HG02642 (cell line): Measurements from ENCODE around the gene GMCL1.
"Not testable (repeated sequence)": the region's sequence is repeated elsewhere in the genome, so short reads cannot be mapped to it uniquely, and the experiment has no call there.

Source experiments
- ATAC-seq: cut with Tn5 transposase; IDR thresholded peaks from one replicate; pipeline ENCODE4 v1.9.1; 2021; ENCODE audit warnings: mild to moderate bottlenecking; ENCODE audit not compliant: unreplicated experiment, poor library complexity

Gene GMCL1

GRCh38 chr2:69804416-69804815 lies 25.0 kb upstream of the GMCL1 start:
- no peak for ATAC-seq

DNA sequence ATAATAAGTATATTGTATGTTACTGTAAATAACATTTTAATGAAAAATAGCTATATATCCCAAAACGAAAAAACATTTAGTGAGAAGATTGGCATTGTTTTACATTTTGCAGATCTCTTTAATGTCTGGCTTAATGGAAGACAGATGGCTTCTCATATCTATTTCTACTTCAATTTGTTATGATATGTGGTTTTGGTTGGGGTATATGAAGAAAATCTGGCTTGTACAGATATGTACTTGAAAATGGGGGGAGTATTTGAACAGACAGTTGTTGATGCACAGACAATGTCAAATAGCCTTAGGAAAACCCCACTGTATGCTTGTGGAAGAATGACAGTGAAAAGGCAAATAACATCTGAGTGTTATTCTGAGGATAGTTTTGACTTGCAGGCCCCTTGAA lies 23.6 kb upstream of the GMCL1 start:
- no peak for ATAC-seq

GRCh38 chr2:69807821-69808540 lies 21.5 kb upstream of the GMCL1 start:
- no peak for ATAC-seq

- no peak for ATAC-seq
Observed at GRCh38 chr2:69810550-69810949, 18.9 kb upstream of the GMCL1 start.

DNA sequence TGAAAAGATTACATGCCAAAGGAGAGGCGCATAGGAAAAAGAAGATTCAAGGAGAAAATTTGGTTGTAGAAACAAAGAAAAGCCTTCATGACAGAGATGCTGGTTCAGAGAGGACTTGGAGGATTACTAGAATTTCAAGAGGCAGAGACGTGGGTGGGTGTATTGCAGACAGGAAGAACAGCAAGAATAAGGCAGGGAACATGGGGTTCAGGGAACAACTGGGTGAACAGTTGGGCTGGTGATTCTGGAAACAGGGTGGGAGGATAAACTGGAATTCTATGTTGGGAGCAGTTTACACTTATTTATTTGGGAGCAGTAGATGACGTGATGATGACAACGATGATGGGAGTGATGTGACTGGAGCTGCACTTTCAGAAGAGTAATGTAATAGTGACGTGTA lies 18.4 kb upstream of the GMCL1 start:
- ATAC-seq = no peak

DNA sequence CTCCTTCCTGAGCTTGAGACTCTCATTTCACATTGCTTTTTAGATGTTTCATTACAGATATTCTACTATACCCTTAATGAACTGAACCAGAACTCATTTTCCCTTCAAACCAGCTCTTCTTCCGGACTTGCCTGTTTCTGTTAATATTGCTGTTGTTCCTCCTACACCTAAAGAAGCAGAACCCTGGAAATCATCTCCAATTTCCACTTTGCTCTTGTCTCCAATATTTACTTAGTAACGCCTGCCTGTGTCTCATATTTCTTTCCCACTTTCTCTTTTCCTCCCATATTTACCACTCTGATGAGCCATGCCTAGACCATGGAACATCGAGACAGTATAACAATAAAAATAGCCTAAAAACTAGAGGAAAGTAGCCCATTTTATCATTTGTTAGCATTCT lies 17.9 kb upstream of the GMCL1 start:
- ATAC-seq = no peak

DNA sequence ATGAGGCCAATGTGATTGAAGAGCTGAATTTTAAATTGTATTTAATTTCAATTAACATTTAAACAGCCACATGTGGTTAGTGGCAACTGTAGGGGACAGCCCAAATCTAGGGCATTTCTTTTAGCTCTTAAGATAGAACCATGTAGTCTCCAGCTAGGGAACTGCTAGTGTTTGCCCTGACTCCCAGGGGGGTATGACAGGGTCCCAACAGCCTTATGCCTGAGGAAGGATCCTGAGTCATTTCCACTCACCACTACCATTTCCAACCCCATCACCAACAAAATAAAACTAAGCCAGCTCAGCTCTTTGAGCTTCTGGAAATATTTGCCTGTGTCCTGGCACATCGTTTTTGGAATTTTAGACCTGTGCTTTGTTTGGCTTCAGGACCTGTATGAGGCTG lies 13.7 kb upstream of the GMCL1 start:
- no peak for ATAC-seq

DNA sequence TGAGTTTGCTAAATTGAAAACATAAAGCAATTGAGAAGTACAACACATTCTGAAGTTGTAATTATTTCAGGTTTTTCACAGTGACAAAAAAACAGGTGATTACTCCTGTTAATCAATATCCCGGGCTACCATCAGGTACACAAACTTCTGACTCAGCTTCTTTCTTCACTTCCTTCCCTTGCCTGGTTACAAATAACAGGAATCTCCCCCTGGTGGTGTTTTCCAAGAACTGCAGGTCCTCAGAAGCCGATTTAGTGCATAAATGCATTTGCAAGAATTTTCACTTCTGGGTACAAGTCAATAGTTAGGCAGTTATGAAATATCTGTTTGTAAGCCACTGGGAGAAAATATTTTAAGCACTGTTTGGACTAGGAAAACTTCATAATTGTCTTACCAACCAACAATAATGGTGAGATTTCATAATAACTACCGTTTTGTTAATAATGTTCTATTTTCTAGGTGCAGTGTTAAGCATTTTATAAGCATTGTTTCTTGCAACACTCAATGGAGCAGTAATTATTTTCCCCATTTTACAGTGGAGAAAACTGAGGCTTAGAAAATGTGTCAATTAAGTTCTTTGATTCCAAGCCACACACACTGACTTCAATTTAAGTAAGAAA lies 12.4 kb upstream of the GMCL1 start:
- peak; percentile 61 for ATAC-seq

GRCh38 chr2:69817729-69818501 lies 11.5 kb upstream of the GMCL1 start:
- no peak for ATAC-seq

- no peak for ATAC-seq
Observed at GRCh38 chr2:69827796-69828540, 1.5 kb upstream of the GMCL1 start.

DNA sequence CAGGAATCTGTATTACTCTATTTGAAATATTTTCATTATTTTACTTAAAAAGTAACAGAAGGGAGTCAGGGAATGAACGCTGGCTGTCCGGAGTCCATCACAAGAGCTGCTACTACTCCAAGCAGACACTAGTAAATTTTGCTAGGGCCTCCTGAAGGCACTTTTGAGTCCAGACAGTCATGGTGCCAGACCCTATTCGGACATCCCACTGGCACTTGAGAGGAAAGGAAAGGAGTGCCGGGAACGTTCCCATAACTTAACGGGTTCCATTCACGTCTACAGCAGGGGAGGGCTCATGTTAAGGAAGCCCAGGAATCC lies 563 bp upstream of the GMCL1 start:
- peak; percentile 3 for ATAC-seq

GRCh38 chr2:69830045-69830905 lies 815 bp downstream of the GMCL1 start:
- peak; percentile 33 for ATAC-seq

GRCh38 chr2:69830906-69831241 lies 1.4 kb downstream of the GMCL1 start:
- ATAC-seq = not testable (repeated sequence)

- ATAC-seq = no peak
Observed at GRCh38 chr2:69831354-69831905, 2.0 kb downstream of the GMCL1 start.

- no peak for ATAC-seq
Observed at GRCh38 chr2:69833752-69834151, 4.3 kb downstream of the GMCL1 start.

- ATAC-seq = no peak
Observed at GRCh38 chr2:69835666-69836065, 6.2 kb downstream of the GMCL1 start.

GRCh38 chr2:69836316-69836715 lies 6.9 kb downstream of the GMCL1 start:
- ATAC-seq = no peak

DNA sequence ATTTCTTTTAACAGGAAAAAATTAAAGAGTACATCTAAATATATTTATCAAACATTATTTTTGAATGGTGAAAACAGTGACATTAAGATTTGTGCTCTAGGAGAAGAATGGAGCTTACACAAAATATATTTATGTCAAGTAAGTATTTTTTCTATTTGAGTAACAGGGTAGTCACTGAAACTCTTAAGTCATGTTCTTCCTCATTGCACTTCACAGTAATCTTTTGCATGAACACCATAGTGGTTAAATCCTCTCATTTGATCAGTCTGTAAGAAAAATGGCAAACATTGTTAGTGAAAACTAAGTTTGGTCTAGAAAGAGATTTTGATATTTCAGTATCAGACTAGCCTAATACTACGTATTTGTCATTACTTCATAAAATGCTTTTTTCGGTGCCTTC lies 8.1 kb downstream of the GMCL1 start:
- no peak for ATAC-seq

DNA sequence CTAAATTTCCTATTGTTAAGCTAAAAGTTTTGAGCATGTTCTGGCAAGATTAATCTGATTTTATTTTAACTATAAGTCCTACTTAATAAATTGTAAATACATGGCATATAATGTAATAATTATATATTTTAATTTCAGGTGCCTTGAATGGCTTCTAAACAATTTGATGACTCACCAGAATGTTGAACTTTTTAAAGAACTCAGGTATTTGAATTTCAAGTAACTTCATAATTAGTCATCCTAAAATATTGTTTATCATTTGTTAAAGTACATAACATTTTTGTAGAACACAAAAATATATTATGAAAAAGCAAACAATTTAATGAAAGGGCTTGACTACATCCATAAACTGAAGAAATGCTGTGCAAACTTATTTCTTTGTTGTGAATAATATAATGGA lies 14.5 kb downstream of the GMCL1 start:
- no peak for ATAC-seq

- ATAC-seq = no peak
Observed at GRCh38 chr2:69844560-69844959, 15.1 kb downstream of the GMCL1 start.
